T-cell (primary cell): ENCODE data around the gene TRPC4AP. TPM values are rescaled to one million over a fixed set of nuclear protein-coding genes. Genes with fewer than 3 reads are reported as not detected.

Experiments used
- ATAC-seq, 4 experiments: fragments of 200-7000 bp in 3 of 4; fragments of 150-1000 bp in 1 of 4; cut with Tn5 transposase; replicated peaks in 1 of 4; 1 replicate in 3 of 4; 2 replicates in 1 of 4; pipeline ENCODE4 v1.10.0; 2021; ENCODE audit warnings: moderate library complexity in 3 of 4, mild to moderate bottlenecking in 2 of 4, moderate number of reproducible peaks in 1 of 4
- CTCF ChIA-PET, 2 donors: fragments of 300-600 bp; sonication (Branson Sonifier 250); formaldehyde crosslinking; loops; one replicate each; lab custom pipeline; 2022; ENCODE audit warnings: antibody characterized with exemption in 2 of 2; lab: Charles Lee
- POLR2A ChIA-PET, 2 donors: fragments of 300-600 bp; sonication (Branson Sonifier 250); formaldehyde crosslinking; loops; one replicate each; lab custom pipeline; 2022; ENCODE audit warnings: antibody characterized with exemption in 2 of 2; lab: Charles Lee
- DNase-seq, 35 experiments: peaks; one replicate each; pipeline versions ENCODE4 v3.0.0 to v3.0.0-alpha.2; 2013 to 2023
- H3K27ac ChIP-seq: one replicate; pipeline ENCODE4 v1.5.1; 2013; ENCODE audit warnings: low read length
- H3K27me3 ChIP-seq, 2 experiments: replicated peaks in 1 of 2; 1 replicate in 1 of 2; 2 replicates in 1 of 2; pipeline versions ENCODE4 v1.6.1 to v1.7.0; 2013; ENCODE audit warnings: low read length in 1 of 2, mixed read lengths in 1 of 2; ENCODE audit not compliant: control insufficient read depth in 2 of 2, insufficient read depth in 2 of 2; ENCODE audit errors: extremely low read depth in 1 of 2
- H3K36me3 ChIP-seq, 2 donors: 1 replicate in 1 of 2; 2 replicates in 1 of 2; pipeline versions ENCODE4 v1.6.1 to v1.7.0; 2013; ENCODE audit warnings: low read length in 1 of 2; ENCODE audit not compliant: control insufficient read depth in 2 of 2, insufficient read depth in 1 of 2; ENCODE audit errors: extremely low read depth in 1 of 2
- H3K4me1 ChIP-seq, 2 experiments: 1 replicate in 1 of 2; 2 replicates in 1 of 2; pipeline versions ENCODE4 v1.6.1 to v1.7.0; 2013; ENCODE audit warnings: low read length in 2 of 2, mixed read lengths in 1 of 2; ENCODE audit not compliant: insufficient read depth in 2 of 2, control insufficient read depth in 1 of 2; ENCODE audit errors: extremely low read depth in 1 of 2
- H3K4me3 ChIP-seq, 2 donors: 1 replicate in 1 of 2; 2 replicates in 1 of 2; pipeline versions ENCODE4 v1.5.1 to v1.7.0; 2013; ENCODE audit warnings: mild to moderate bottlenecking in 2 of 2, low read length in 1 of 2, moderate library complexity in 1 of 2; ENCODE audit not compliant: control insufficient read depth in 1 of 2; ENCODE audit errors: extremely low read depth in 1 of 2
- H3K9me3 ChIP-seq: 2 replicates; pipeline ENCODE4 v1.7.0; 2013
- H3K27ac Mint-ChIP-seq, 2 donors: one replicate each; pipeline ENCODE4 v1.8.0; 2020 to 2021; ENCODE audit warnings: mild to moderate bottlenecking in 2 of 2, mixed read lengths in 2 of 2
- H3K27me3 Mint-ChIP-seq, 2 donors: one replicate each; pipeline ENCODE4 v1.8.0; 2021 to 2022; ENCODE audit warnings: mixed read lengths in 2 of 2
- H3K36me3 Mint-ChIP-seq: one replicate; pipeline ENCODE4 v1.8.0; 2021; ENCODE audit warnings: mixed read lengths
- H3K4me1 Mint-ChIP-seq, 3 donors: one replicate each; pipeline ENCODE4 v1.8.0; 2020 to 2022; ENCODE audit warnings: mixed read lengths in 3 of 3, mild to moderate bottlenecking in 1 of 3
- H3K4me3 Mint-ChIP-seq, 3 donors: one replicate each; pipeline ENCODE4 v1.8.0; 2020 to 2022; ENCODE audit warnings: mild to moderate bottlenecking in 3 of 3, mixed read lengths in 3 of 3, moderate library complexity in 3 of 3
- H3K9me3 Mint-ChIP-seq, 3 donors: one replicate each; pipeline ENCODE4 v1.8.0; 2020 to 2022; ENCODE audit warnings: mixed read lengths in 3 of 3
- WGBS: methylation state at CpG from one replicate; pipeline ENCODE4 v1.1.5; 2013; ENCODE audit warnings: missing lambda C conversion rate; ENCODE audit not compliant: insufficient coverage; 5-methylcytosine and 5-hydroxymethylcytosine counted together
- total RNA-seq, 35 experiments: library from RNA in 6 of 35; stranded (reverse) in 6 of 35; fragments of 120-200 nt in 1 of 35; gene quantifications; one replicate each; pipeline versions ENCODE4 v1.2.1 to v1.2.4 and lab custom pipeline; 2013 to 2026

The TRPC4AP gene
- total RNA-seq, 5 donors from 2014 or later (not counting 1 experiment from before 2014, with no cell fraction given), result 56.3 to 65.5 (median 63.5) TPM

- H3K27ac Mint-ChIP-seq, result no peak overlapping the region
- H3K36me3 Mint-ChIP-seq, result no peaks in the 10 kb centered on the region
- no peak for DNase-seq
- ChIA-PET CTCF (interaction anchor here in 1 of 2 donors (0.7 kb wide), 1 partner anchor 985 kb away, joined by 4 read pairs; no protein-coding TSS in a partner anchor), POLR2A (no interaction called here)
- no peak overlapping the region for H3K4me3 Mint-ChIP-seq
- no peaks in the 10 kb centered on the region for H3K36me3 ChIP-seq
- peaks cover 6 to 30% of the 10 kb centered on the region in 2 donors for H3K27me3 Mint-ChIP-seq
- no peaks in the 10 kb centered on the region for H3K4me1 ChIP-seq
- H3K9me3 ChIP-seq, result no peaks in the 10 kb centered on the region
- H3K4me1 Mint-ChIP-seq, result no peaks in the 10 kb centered on the region
- no peak for ATAC-seq
- no peaks in the 10 kb centered on the region for H3K9me3 Mint-ChIP-seq
- no peak overlapping the region for H3K27ac ChIP-seq
- WGBS, result 98% methylated on average over 11 of the region's 21 CpGs
- H3K27me3 ChIP-seq, result peaks cover 0 to 65% of the 10 kb centered on the region in 2 experiments
- no peak overlapping the region for H3K4me3 ChIP-seq
Measured at GRCh38 chr20:34982270-34983088, 110.1 kb downstream of the TRPC4AP start.

DNA sequence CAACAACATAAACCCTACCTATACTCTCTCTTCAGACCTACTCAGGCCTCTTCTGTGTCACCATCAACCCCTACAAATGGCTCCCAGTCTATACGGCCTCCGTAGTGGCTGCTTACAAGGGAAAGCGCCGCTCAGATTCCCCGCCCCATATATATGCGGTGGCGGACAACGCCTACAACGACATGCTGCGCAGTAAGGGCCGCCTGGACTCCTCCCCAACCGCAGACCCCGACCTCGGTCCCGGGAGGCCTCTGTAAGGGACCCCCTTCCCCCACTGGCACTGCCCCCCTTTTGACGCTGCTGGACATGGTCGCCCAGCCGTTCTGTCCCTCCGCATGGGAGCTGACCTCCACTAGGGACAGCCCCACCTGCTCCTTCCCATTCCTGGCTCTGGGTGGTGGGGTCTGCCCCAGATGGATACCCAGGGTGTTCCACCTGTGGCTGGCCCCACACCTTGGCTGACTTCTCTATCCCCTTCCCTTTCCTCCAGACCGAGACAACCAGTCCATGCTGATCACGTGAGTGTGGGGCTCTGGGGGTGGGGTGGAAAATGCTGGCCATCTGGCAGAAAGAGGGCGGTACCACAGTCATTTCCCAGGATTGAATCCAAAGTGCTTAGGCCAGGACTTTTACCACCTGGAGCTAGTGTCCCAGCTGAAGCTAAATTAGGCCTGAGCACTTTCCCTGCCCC lies 111.9 kb downstream of the TRPC4AP start:
- no peaks in the 10 kb centered on the region for H3K36me3 Mint-ChIP-seq
- Histone ChIP-seq H3K36me3 (no peaks in the 10 kb centered on the region), H3K27me3 (peaks cover 0 to 79% of the 10 kb centered on the region in 2 experiments), H3K9me3 (no peaks in the 10 kb centered on the region), H3K4me3 (no peak overlapping the region), H3K4me1 (no peaks in the 10 kb centered on the region), H3K27ac (no peak overlapping the region)
- ATAC-seq, result no peak
- no peak for DNase-seq
- H3K27me3 Mint-ChIP-seq, result peaks cover 11 to 36% of the 10 kb centered on the region in 2 donors
- H3K4me3 Mint-ChIP-seq, result no peak overlapping the region
- H3K4me1 Mint-ChIP-seq, result no peaks in the 10 kb centered on the region
- 94% methylated on average over 17 of the region's 22 CpGs for WGBS
- no peak overlapping the region for H3K27ac Mint-ChIP-seq
- H3K9me3 Mint-ChIP-seq, result no peaks in the 10 kb centered on the region
- POLR2A ChIA-PET, result no interaction called here
- CTCF ChIA-PET, result no interaction called here

DNA sequence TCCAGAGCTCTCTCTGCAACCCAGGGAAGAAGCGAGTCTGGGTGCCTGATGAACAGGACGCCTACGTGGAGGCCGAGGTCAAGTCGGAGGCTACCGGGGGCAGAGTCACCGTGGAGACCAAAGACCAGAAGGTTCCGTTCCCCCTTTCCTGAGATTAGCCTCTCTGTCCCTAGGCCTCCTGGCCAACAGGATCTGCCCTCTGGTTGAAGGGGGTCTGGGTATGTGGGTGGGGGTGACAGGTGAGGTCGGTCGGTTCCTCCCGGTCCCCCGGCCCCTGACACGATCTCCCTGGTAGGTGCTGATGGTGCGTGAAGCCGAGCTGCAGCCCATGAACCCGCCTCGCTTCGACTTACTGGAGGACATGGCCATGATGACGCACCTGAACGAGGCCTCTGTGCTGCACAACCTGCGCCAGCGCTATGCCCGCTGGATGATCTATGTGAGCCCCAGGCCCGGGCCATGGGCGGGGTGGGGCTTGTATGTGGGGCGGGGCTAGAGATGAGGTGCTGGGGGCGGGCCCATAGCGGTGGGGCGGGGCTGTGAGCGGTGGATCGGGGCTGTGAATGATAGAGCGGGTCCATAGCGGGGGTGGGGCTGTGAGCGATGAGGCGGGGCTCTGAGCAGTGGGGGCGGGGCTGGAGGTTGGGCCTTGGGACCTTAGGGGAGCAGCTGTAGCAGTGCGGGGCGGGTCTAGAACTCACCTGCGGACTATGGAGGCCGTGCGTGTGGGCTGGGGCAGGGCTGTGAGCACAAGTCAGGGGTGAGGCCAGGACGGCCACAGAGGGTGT lies 113.0 kb downstream of the TRPC4AP start:
- peaks cover 11 to 36% of the 10 kb centered on the region in 2 donors for H3K27me3 Mint-ChIP-seq
- H3K9me3 ChIP-seq, result no peaks in the 10 kb centered on the region
- no peaks in the 10 kb centered on the region for H3K4me1 ChIP-seq
- no peak overlapping the region for H3K27ac ChIP-seq
- H3K4me3 ChIP-seq, result no peak overlapping the region
- ATAC-seq, result no peak
- no peaks in the 10 kb centered on the region for H3K36me3 ChIP-seq
- POLR2A ChIA-PET, result no interaction called here
- H3K27ac Mint-ChIP-seq, result no peak overlapping the region
- DNase-seq, result no peak
- H3K9me3 Mint-ChIP-seq, result no peaks in the 10 kb centered on the region
- no peak overlapping the region for H3K4me3 Mint-ChIP-seq
- no peaks in the 10 kb centered on the region for H3K36me3 Mint-ChIP-seq
- CTCF ChIA-PET, result no interaction called here
- WGBS, result 85% methylated on average over 35 of the region's 42 CpGs
- H3K4me1 Mint-ChIP-seq, result no peaks in the 10 kb centered on the region
- peaks cover 0 to 73% of the 10 kb centered on the region in 2 experiments for H3K27me3 ChIP-seq

- CTCF ChIA-PET, result no interaction called here
- no peak overlapping the region for H3K4me3 Mint-ChIP-seq
Measured at GRCh38 chr20:34978092-34978744, 114.4 kb downstream of the TRPC4AP start.

DNA sequence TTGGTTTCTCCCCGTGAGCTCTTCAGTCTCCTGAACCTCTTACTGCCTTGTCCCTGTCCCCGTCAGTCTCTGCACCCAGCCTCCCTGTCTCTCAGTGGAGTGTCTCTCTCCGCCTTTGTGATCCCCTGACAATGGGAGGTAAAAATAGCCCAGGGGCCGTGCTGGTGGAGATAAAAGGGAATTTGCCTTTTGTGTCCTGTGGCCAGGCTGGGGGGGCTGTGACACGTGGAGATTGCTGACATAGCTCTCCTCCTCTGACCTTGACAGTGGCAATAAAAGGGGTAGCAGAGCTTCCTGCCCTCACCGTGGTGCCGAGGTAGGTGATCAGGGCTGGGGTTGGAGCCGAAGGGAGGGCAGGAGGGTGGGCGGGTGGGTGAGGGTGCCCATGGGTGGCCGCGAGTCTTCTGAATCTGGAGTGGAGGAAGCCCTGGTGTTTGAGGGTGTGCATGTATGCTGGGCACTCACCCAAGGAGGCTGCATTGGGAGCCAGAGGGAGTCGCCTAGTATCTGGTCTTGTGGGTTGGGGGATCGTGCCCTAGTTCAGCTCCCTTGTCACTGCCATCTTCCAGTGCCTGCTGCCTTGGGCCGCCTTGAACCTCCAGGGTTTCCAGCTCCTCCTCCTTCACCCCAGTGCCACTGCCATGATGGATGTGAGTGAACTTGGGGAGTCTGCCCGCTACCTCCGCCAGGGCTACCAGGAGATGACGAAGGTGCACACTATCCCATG lies 115.1 kb downstream of the TRPC4AP start:
- no peak overlapping the region for H3K27ac ChIP-seq
- H3K36me3 ChIP-seq, result no peaks in the 10 kb centered on the region
- H3K27ac Mint-ChIP-seq, result no peak overlapping the region
- no peaks in the 10 kb centered on the region for H3K4me1 Mint-ChIP-seq
- no peak overlapping the region for H3K4me3 ChIP-seq
- no peaks in the 10 kb centered on the region for H3K36me3 Mint-ChIP-seq
- no peak for ATAC-seq
- no peak overlapping the region for H3K4me3 Mint-ChIP-seq
- WGBS, result 71% methylated on average over 4 of the region's 17 CpGs
- no peaks in the 10 kb centered on the region for H3K9me3 Mint-ChIP-seq
- no peaks in the 10 kb centered on the region for H3K4me1 ChIP-seq
- H3K9me3 ChIP-seq, result no peaks in the 10 kb centered on the region
- DNase-seq, result no peak
- peaks cover 11 to 24% of the 10 kb centered on the region in 2 donors for H3K27me3 Mint-ChIP-seq
- ChIA-PET CTCF (no interaction called here), POLR2A (no interaction called here)
- peaks cover 0 to 54% of the 10 kb centered on the region in 2 experiments for H3K27me3 ChIP-seq

More at GRCh38 chr20:34978092-34978744, 114.4 kb downstream of the TRPC4AP start:
- Histone ChIP-seq H3K4me1 (no peaks in the 10 kb centered on the region), H3K27ac (no peak overlapping the region), H3K27me3 (peaks cover 0 to 59% of the 10 kb centered on the region in 2 experiments), H3K9me3 (no peaks in the 10 kb centered on the region), H3K36me3 (no peaks in the 10 kb centered on the region), H3K4me3 (no peak overlapping the region)
- POLR2A ChIA-PET, result no interaction called here
- no peak for ATAC-seq
- Mint-ChIP-seq H3K4me1 (no peaks in the 10 kb centered on the region), H3K27me3 (peaks cover 11 to 29% of the 10 kb centered on the region in 2 donors), H3K9me3 (no peaks in the 10 kb centered on the region), H3K36me3 (no peaks in the 10 kb centered on the region), H3K27ac (no peak overlapping the region)
- WGBS, result 75% methylated on average over 6 of the region's 10 CpGs
- DNase-seq, result no peak
